ENCODE data around the gene COLEC12.

- TF ChIP-seq CTCF (IDR thresholded peaks at IDR 0.05) (no peak), POLR2A (IDR thresholded peaks at IDR 0.05) (no peak)
Measured at GRCh38 chr18:490024-490366, 10.5 kb downstream of the COLEC12 start.
